Measurements from ENCODE around the gene EIF4EBP2. TPM values are rescaled to one million over a fixed set of nuclear protein-coding genes. Genes with fewer than 3 reads are reported as not detected.

EIF4EBP2 gene
- total and polyA plus RNA-seq, 4 donors = 25.7 to 70.0 (median 33.0) TPM

DNA sequence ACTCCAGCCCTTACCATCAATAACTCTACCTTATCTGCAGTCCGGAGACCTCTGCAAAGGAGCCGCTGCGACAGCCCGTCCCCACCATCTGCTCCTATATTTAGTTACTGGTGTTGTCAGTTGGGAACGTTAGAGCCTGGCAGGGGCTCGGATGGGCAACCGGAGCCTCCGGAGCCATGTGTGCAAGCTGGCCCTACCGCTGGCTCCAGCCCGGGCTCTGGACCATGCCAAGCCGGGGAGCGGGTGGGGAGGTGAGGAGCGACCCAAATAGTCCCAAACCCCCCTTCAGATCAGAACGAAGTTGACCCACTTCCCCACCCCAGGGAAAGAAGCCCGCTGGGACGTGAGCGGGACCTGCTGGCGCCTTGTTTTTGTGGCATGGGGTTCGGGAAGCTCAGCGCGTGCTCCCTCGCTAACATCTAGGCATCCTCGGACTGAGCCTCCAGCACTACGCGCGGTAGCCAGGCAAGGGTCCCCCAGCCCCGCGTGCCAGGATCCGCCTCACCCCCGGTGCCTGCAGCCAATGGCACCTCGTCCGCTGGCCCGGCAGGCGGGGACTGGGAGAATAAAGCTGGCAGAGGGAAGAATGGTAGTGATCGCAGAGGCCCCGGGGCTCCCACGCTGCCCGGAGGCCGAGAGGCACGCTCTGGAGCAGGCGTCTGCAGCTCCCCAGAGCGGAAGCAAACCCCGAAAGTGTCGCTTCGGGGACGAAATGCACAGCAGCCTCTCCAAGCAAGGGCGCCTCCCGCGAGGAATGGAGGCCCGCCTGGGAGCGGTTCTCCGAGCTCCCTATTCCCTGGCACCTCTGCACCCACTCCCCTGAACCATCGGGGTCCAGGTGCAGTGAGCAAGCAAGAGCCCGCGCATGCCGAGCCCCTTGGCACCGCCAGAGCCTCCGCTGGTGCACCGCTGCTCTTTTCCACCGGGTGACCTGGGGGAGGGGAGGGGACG is 22.2 kb upstream of the EIF4EBP2 start:
- H3K9me3 ChIP-seq (ENCODE audit: control insufficient read depth in 4 of 4, low read length in 3 of 4) = peaks cover 0 to 3% (median 1%) of the 10 kb centered on the region in 4 donors
- H3K27ac ChIP-seq (ENCODE audit: low read depth in 1 of 2, low read length in 2 of 2) = no peak overlapping the region
- H3K36me3 ChIP-seq (ENCODE audit: control insufficient read depth in 4 of 4, insufficient read depth in 3 of 4, low read depth in 1 of 4, low read length in 3 of 4) = no peaks in the 10 kb centered on the region
- DNase-seq (ENCODE audit: low spot score) = peak; percentile 45
- H3K9ac ChIP-seq (ENCODE audit: low read depth in 1 of 2, low read length in 2 of 2) = peak overlapping the region in 1 of 2 donors; percentile 61
- peak; percentile 24 for TF ChIP-seq YY1 (IDR thresholded peaks at IDR 0.05)
- TF ChIP-seq, protein P1, sequence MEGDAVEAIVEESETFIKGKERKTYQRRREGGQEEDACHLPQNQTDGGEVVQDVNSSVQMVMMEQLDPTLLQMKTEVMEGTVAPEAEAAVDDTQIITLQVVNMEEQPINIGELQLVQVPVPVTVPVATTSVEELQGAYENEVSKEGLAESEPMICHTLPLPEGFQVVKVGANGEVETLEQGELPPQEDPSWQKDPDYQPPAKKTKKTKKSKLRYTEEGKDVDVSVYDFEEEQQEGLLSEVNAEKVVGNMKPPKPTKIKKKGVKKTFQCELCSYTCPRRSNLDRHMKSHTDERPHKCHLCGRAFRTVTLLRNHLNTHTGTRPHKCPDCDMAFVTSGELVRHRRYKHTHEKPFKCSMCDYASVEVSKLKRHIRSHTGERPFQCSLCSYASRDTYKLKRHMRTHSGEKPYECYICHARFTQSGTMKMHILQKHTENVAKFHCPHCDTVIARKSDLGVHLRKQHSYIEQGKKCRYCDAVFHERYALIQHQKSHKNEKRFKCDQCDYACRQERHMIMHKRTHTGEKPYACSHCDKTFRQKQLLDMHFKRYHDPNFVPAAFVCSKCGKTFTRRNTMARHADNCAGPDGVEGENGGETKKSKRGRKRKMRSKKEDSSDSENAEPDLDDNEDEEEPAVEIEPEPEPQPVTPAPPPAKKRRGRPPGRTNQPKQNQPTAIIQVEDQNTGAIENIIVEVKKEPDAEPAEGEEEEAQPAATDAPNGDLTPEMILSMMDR (IDR thresholded peaks at IDR 0.05; ENCODE audit: low read depth, low read length, missing input control) = no peak
- TF ChIP-seq NR2F2 (IDR thresholded peaks at IDR 0.05) = no peak
- TF ChIP-seq, protein P2, sequence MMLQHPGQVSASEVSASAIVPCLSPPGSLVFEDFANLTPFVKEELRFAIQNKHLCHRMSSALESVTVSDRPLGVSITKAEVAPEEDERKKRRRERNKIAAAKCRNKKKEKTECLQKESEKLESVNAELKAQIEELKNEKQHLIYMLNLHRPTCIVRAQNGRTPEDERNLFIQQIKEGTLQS (IDR thresholded peaks at IDR 0.05) = no peak
- TF ChIP-seq HNF4A (conservative IDR thresholded peaks at IDR 0.05) = no peak
- no peak for TF ChIP-seq FOXA2 (IDR thresholded peaks at IDR 0.05)
- TF ChIP-seq, protein P3, sequence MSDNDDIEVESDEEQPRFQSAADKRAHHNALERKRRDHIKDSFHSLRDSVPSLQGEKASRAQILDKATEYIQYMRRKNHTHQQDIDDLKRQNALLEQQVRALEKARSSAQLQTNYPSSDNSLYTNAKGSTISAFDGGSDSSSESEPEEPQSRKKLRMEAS (IDR thresholded peaks at IDR 0.05) = no peak
- TF ChIP-seq RAD21 (IDR thresholded peaks at IDR 0.05) = peak in 1 of 2 donors; percentile 7
- TF ChIP-seq HNF4G (IDR thresholded peaks at IDR 0.05) = no peak
- TF ChIP-seq SP1 (IDR thresholded peaks at IDR 0.05) = no peak
- TF ChIP-seq GABPA (IDR thresholded peaks at IDR 0.05 in 1 of 2, conservative IDR thresholded peaks at IDR 0.05 in 1 of 2) = no peak
- H3K27me3 ChIP-seq (ENCODE audit: control insufficient read depth in 4 of 4, insufficient read depth in 4 of 4, low read length in 3 of 4) = no peaks in the 10 kb centered on the region
- H3K4me3 ChIP-seq (ENCODE audit: low read depth in 1 of 3, low read length in 3 of 3) = peak overlapping the region; percentile 67 to 86 (median 84)
- 4% methylated on average over 61 of the region's 61 CpGs for WGBS
- H3K4me1 ChIP-seq (ENCODE audit: control insufficient read depth in 4 of 4, insufficient read depth in 4 of 4, low read length in 3 of 4) = peaks cover 0 to 17% (median 12%) of the 10 kb centered on the region in 4 donors

DNA sequence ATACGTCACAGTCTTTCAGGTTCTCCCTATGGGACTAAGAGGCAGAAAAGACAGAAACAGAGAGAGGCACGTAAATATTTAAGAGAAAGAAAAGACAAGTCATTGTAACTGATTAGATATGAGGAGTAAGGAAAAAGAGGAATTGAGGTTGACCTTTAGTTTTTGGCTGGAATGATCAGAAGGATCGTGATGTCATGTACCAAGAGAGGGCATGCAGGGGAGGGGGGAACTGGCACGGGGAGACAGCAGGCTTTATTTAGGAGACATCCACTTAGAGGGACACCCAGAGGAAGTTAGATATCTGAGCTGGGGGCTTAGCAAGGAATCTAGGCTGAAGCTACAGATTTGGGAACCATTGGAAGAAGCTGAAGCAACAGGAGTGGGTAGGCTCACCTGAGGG is 12.3 kb upstream of the EIF4EBP2 start:
- Histone ChIP-seq H3K4me3 (ENCODE audit: low read depth in 1 of 3, low read length in 3 of 3) (no peak overlapping the region), H3K4me1 (ENCODE audit: control insufficient read depth in 4 of 4, insufficient read depth in 4 of 4, low read length in 3 of 4) (peaks cover 0 to 11% (median 6%) of the 10 kb centered on the region in 4 donors), H3K27me3 (ENCODE audit: control insufficient read depth in 4 of 4, insufficient read depth in 4 of 4, low read length in 3 of 4) (no peaks in the 10 kb centered on the region), H3K27ac (ENCODE audit: low read depth in 1 of 2, low read length in 2 of 2) (no peak overlapping the region), H3K9ac (ENCODE audit: low read depth in 1 of 2, low read length in 2 of 2) (no peak overlapping the region), H3K36me3 (ENCODE audit: control insufficient read depth in 4 of 4, insufficient read depth in 3 of 4, low read depth in 1 of 4, low read length in 3 of 4) (no peaks in the 10 kb centered on the region), H3K9me3 (ENCODE audit: control insufficient read depth in 4 of 4, low read length in 3 of 4) (no peaks in the 10 kb centered on the region)
- DNase-seq (ENCODE audit: low spot score) = no peak
- TF ChIP-seq EGR1 (IDR thresholded peaks at IDR 0.05; ENCODE audit: low read depth in 2 of 2) (no peak), TAF1 (conservative IDR thresholded peaks at IDR 0.05) (no peak), FOXA1 (IDR thresholded peaks at IDR 0.05) (no peak), FOXA2 (IDR thresholded peaks at IDR 0.05) (no peak), JUND (IDR thresholded peaks at IDR 0.05) (no peak), HNF4A (conservative IDR thresholded peaks at IDR 0.05) (no peak), RXRA (IDR thresholded peaks at IDR 0.05) (no peak), GABPA (IDR thresholded peaks at IDR 0.05 in 1 of 2, conservative IDR thresholded peaks at IDR 0.05 in 1 of 2) (no peak), RAD21 (IDR thresholded peaks at IDR 0.05) (no peak), NR2F2 (IDR thresholded peaks at IDR 0.05) (no peak), HNF4G (IDR thresholded peaks at IDR 0.05) (no peak), YY1 (IDR thresholded peaks at IDR 0.05) (no peak)
- TF ChIP-seq, protein P2 (IDR thresholded peaks at IDR 0.05) = no peak
- TF ChIP-seq, protein P1 (IDR thresholded peaks at IDR 0.05; ENCODE audit: low read depth, low read length, missing input control) = no peak
- TF ChIP-seq, protein P4, sequence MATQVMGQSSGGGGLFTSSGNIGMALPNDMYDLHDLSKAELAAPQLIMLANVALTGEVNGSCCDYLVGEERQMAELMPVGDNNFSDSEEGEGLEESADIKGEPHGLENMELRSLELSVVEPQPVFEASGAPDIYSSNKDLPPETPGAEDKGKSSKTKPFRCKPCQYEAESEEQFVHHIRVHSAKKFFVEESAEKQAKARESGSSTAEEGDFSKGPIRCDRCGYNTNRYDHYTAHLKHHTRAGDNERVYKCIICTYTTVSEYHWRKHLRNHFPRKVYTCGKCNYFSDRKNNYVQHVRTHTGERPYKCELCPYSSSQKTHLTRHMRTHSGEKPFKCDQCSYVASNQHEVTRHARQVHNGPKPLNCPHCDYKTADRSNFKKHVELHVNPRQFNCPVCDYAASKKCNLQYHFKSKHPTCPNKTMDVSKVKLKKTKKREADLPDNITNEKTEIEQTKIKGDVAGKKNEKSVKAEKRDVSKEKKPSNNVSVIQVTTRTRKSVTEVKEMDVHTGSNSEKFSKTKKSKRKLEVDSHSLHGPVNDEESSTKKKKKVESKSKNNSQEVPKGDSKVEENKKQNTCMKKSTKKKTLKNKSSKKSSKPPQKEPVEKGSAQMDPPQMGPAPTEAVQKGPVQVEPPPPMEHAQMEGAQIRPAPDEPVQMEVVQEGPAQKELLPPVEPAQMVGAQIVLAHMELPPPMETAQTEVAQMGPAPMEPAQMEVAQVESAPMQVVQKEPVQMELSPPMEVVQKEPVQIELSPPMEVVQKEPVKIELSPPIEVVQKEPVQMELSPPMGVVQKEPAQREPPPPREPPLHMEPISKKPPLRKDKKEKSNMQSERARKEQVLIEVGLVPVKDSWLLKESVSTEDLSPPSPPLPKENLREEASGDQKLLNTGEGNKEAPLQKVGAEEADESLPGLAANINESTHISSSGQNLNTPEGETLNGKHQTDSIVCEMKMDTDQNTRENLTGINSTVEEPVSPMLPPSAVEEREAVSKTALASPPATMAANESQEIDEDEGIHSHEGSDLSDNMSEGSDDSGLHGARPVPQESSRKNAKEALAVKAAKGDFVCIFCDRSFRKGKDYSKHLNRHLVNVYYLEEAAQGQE (IDR thresholded peaks at IDR 0.05) = no peak
- TF ChIP-seq, protein P5, sequence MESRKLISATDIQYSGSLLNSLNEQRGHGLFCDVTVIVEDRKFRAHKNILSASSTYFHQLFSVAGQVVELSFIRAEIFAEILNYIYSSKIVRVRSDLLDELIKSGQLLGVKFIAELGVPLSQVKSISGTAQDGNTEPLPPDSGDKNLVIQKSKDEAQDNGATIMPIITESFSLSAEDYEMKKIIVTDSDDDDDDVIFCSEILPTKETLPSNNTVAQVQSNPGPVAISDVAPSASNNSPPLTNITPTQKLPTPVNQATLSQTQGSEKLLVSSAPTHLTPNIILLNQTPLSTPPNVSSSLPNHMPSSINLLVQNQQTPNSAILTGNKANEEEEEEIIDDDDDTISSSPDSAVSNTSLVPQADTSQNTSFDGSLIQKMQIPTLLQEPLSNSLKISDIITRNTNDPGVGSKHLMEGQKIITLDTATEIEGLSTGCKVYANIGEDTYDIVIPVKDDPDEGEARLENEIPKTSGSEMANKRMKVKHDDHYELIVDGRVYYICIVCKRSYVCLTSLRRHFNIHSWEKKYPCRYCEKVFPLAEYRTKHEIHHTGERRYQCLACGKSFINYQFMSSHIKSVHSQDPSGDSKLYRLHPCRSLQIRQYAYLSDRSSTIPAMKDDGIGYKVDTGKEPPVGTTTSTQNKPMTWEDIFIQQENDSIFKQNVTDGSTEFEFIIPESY (IDR thresholded peaks at IDR 0.05) = no peak
- WGBS = 37% methylated on average over 4 of the region's 4 CpGs
